WTC11 (cell line): ENCODE data around the gene EPN1.

Source experiments
- ATF3 ChIP-seq: sonication (generic); formaldehyde crosslinking; conservative IDR thresholded peaks from 2 replicates; pipeline ENCODE4 v1.8.1; 2022; ENCODE audit warnings: mild to moderate bottlenecking, missing genetic modification reagents
- ATF6 ChIP-seq: sonication (generic); formaldehyde crosslinking; IDR thresholded peaks from 2 replicates; pipeline ENCODE4 v1.8.1; 2023; ENCODE audit warnings: mild to moderate bottlenecking, missing genetic modification reagents
- CTCF ChIP-seq: fragments of 200-600 bp; IDR thresholded peaks from 2 replicates; pipeline ENCODE4 v1.8.0; 2022; ENCODE audit warnings: antibody characterized with exemption
- E2F1 ChIP-seq: sonication (generic); formaldehyde crosslinking; IDR thresholded peaks from 2 replicates; pipeline ENCODE4 v1.8.0; 2022; ENCODE audit warnings: mild to moderate bottlenecking, missing genetic modification reagents
- E2F5 ChIP-seq: sonication (generic); formaldehyde crosslinking; IDR thresholded peaks from 2 replicates; pipeline ENCODE4 v1.8.1; 2022; ENCODE audit warnings: mild to moderate bottlenecking, moderate library complexity, missing genetic modification reagents
- FOXP1 ChIP-seq: sonication (generic); formaldehyde crosslinking; IDR thresholded peaks from 2 replicates; pipeline ENCODE4 v1.8.0; 2022; ENCODE audit warnings: missing genetic modification reagents, mild to moderate bottlenecking, moderate library complexity, borderline replicate concordance
- JUN ChIP-seq: sonication (generic); formaldehyde crosslinking; IDR thresholded peaks from 2 replicates; pipeline ENCODE4 v1.8.0; 2023; ENCODE audit warnings: mild to moderate bottlenecking, missing genetic modification reagents
- TCF7 ChIP-seq: sonication (generic); formaldehyde crosslinking; IDR thresholded peaks from 2 replicates; pipeline ENCODE4 v1.8.0; 2022; ENCODE audit warnings: mild to moderate bottlenecking, low read depth, missing genetic modification reagents, moderate library complexity
- TEAD4 ChIP-seq: sonication (generic); formaldehyde crosslinking; IDR thresholded peaks from 2 replicates; pipeline ENCODE4 v1.8.0; 2022; ENCODE audit warnings: mild to moderate bottlenecking, missing genetic modification reagents
- ZBTB43 ChIP-seq: sonication (generic); formaldehyde crosslinking; IDR thresholded peaks from 2 replicates; pipeline ENCODE4 v1.8.1; 2023; ENCODE audit warnings: mild to moderate bottlenecking, missing genetic modification reagents
- ZMAT4 ChIP-seq: fragments of 250-450 bp; sonication (Bioruptor Pico); IDR thresholded peaks from 2 replicates; pipeline ENCODE4 v1.9.0; 2021; ENCODE audit warnings: mild to moderate bottlenecking

- TF ChIP-seq CTCF, result no peak
- no peak for TF ChIP-seq JUN
- TF ChIP-seq TEAD4 (CRISPR knock-in tag), result no peak
- TF ChIP-seq ZBTB43 (CRISPR knock-in tag), result no peak
- TF ChIP-seq TCF7 (CRISPR knock-in tag), result no peak
- no peak for TF ChIP-seq ZMAT4
- TF ChIP-seq ATF6 (CRISPR knock-in tag), result no peak
- TF ChIP-seq E2F1 (CRISPR knock-in tag), result no peak
- TF ChIP-seq E2F5 (CRISPR knock-in tag), result no peak
- TF ChIP-seq ATF3, result no peak
- no peak for TF ChIP-seq FOXP1 (CRISPR knock-in tag)
Observed at GRCh38 chr19:55644191-55644833, 30.7 kb upstream of the EPN1 start.
